Gastroesophageal sphincter (tissue), 3 donors: Measurements from ENCODE around the gene CHERP.

Experiments
- EP300 ChIP-seq: sonication (generic); formaldehyde crosslinking; IDR thresholded peaks from one replicate; pipeline ENCODE4 v1.6.1; 2017; ENCODE audit warnings: antibody characterized with exemption, mild to moderate bottlenecking
- POLR2A ChIP-seq, 2 donors: fragments of 450-650 bp; IDR thresholded peaks; one replicate each; pipeline ENCODE4 v1.6.1; 2017; ENCODE audit warnings: antibody characterized with exemption in 2 of 2, mild to moderate bottlenecking in 2 of 2, moderate library complexity in 1 of 2
- POLR2AphosphoS5 ChIP-seq: sonication (generic); formaldehyde crosslinking; IDR thresholded peaks from one replicate; pipeline ENCODE4 v1.6.1; 2017; ENCODE audit warnings: antibody characterized with exemption
- TF ChIP-seq, protein P1 (sequence below), 4 experiments: fragments of 200-600 bp in 2 of 4; fragments of 450-650 bp in 2 of 4; sonication (generic) in 1 of 4; IDR thresholded peaks; one replicate each; pipeline ENCODE4 v1.5.1; 2017 to 2019; ENCODE audit warnings: antibody characterized with exemption in 4 of 4, mild to moderate bottlenecking in 2 of 4, moderate library complexity in 2 of 4

DNA sequence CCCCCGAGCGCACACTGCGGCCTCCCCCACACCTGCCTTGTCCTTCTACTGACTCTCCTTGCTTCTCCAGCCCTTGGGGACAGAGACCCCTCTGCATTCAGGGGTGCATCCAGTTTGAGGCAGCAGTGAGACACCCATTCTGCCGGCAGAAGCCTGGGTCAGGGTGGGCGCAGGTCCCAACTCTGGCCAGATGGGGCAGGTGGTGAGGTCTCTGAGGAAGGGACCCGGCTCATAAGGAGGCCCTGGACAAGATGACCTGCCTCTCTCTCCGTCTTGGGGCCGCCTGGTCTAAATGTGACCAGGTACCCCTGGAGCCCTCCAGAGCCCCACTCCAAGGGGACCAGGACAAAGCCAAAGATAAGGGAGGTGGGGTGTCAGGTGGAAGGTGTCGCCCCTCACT is 6.1 kb downstream of the CHERP start:
- TF ChIP-seq EP300: no peak
- TF ChIP-seq, protein P1, sequence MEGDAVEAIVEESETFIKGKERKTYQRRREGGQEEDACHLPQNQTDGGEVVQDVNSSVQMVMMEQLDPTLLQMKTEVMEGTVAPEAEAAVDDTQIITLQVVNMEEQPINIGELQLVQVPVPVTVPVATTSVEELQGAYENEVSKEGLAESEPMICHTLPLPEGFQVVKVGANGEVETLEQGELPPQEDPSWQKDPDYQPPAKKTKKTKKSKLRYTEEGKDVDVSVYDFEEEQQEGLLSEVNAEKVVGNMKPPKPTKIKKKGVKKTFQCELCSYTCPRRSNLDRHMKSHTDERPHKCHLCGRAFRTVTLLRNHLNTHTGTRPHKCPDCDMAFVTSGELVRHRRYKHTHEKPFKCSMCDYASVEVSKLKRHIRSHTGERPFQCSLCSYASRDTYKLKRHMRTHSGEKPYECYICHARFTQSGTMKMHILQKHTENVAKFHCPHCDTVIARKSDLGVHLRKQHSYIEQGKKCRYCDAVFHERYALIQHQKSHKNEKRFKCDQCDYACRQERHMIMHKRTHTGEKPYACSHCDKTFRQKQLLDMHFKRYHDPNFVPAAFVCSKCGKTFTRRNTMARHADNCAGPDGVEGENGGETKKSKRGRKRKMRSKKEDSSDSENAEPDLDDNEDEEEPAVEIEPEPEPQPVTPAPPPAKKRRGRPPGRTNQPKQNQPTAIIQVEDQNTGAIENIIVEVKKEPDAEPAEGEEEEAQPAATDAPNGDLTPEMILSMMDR (IDR thresholded peaks at IDR 0.05): no peak
- no peak for TF ChIP-seq POLR2A (IDR thresholded peaks at IDR 0.05)
- TF ChIP-seq POLR2AphosphoS5: no peak
